ENCODE results near the gene OFD1. TPM values are rescaled to one million over a fixed set of nuclear protein-coding genes. Genes with fewer than 3 reads are reported as not detected.

OFD1 gene
- total RNA-seq, 1 donor from 2014 or later = 7.1 TPM

Other genes with a start within 250 kb of the OFD1 start
- not detected for gene EGFL6, start 165.1 kb upstream of the OFD1 start, total RNA-seq
- gene TCEANC, start 81.6 kb upstream of the OFD1 start, total RNA-seq = 6.4 TPM
- 20.7 TPM for gene RAB9A, start 45.6 kb upstream of the OFD1 start, total RNA-seq
- 7.1 TPM for gene TRAPPC2, start 128 bp upstream of the OFD1 start, total RNA-seq
- 5.1 TPM for gene GPM6B, start 82.3 kb downstream of the OFD1 start, total RNA-seq

Data from Right ventricle myocardium inferior (tissue), 1 donor.